ENCODE measurements around the gene CLSTN1.

Gene CLSTN1

GRCh38 chr1:9846611-9847171 lies 22.9 kb upstream of the CLSTN1 start:
- H3K9ac ChIP-seq (ENCODE audit: low read length) = no peak overlapping the region
- no peak overlapping the region for H2AFZ ChIP-seq (ENCODE audit: low read depth, low read length, severe bottlenecking)

GRCh38 chr1:9845914-9846313 lies 22.1 kb upstream of the CLSTN1 start:
- no peak overlapping the region for H3K27ac ChIP-seq (ENCODE audit: low read depth, low read length)
- H2AFZ ChIP-seq (ENCODE audit: low read depth, low read length, severe bottlenecking) = no peak overlapping the region
- no peaks in the 10 kb centered on the region for H3K9me2 ChIP-seq (replicated peaks; ENCODE audit: insufficient read depth, low read length)
- TF ChIP-seq EZH2phosphoT487 (conservative IDR thresholded peaks at IDR 0.05; ENCODE audit: low read length) (no peak), CTCF (IDR thresholded peaks at IDR 0.05; ENCODE audit: insufficient read depth, low read length, poor library complexity, severe bottlenecking) (no peak)
- H3K79me2 ChIP-seq (ENCODE audit: insufficient read depth, low read length) = peaks cover 4% of the 10 kb centered on the region
- no peak overlapping the region for H3K9ac ChIP-seq (ENCODE audit: low read length)
- H4K20me1 ChIP-seq (ENCODE audit: low read depth, low read length) = no peaks in the 10 kb centered on the region
- no peaks in the 10 kb centered on the region for H3K9me3 ChIP-seq (ENCODE audit: insufficient read depth, low read length)
- H3F3A ChIP-seq (ENCODE audit: insufficient read depth) = peaks cover 24% of the 10 kb centered on the region
- no peaks in the 10 kb centered on the region for H3K27me3 ChIP-seq (ENCODE audit: low read length)
- H3K36me3 ChIP-seq (ENCODE audit: low read length) = no peaks in the 10 kb centered on the region
- H3K4me3 ChIP-seq (ENCODE audit: insufficient read depth, low read length, poor library complexity, severe bottlenecking) = no peak overlapping the region
- H3K4me2 ChIP-seq (ENCODE audit: low read depth, low read length, poor library complexity, severe bottlenecking) = no peak overlapping the region

More at GRCh38 chr1:9846611-9847171, 22.9 kb upstream of the CLSTN1 start:
- peaks cover 24% of the 10 kb centered on the region for H3F3A ChIP-seq (ENCODE audit: insufficient read depth)
- no peak overlapping the region for H3K4me2 ChIP-seq (ENCODE audit: low read depth, low read length, poor library complexity, severe bottlenecking)
- TF ChIP-seq CTCF (IDR thresholded peaks at IDR 0.05; ENCODE audit: insufficient read depth, low read length, poor library complexity, severe bottlenecking) (no peak), EZH2phosphoT487 (conservative IDR thresholded peaks at IDR 0.05; ENCODE audit: low read length) (no peak)
- no peaks in the 10 kb centered on the region for H3K27me3 ChIP-seq (ENCODE audit: low read length)
- no peaks in the 10 kb centered on the region for H4K20me1 ChIP-seq (ENCODE audit: low read depth, low read length)
- no peak overlapping the region for H3K4me3 ChIP-seq (ENCODE audit: insufficient read depth, low read length, poor library complexity, severe bottlenecking)
- H3K9me3 ChIP-seq (ENCODE audit: insufficient read depth, low read length) = no peaks in the 10 kb centered on the region
- no peaks in the 10 kb centered on the region for H3K9me2 ChIP-seq (replicated peaks; ENCODE audit: insufficient read depth, low read length)
- no peaks in the 10 kb centered on the region for H3K36me3 ChIP-seq (ENCODE audit: low read length)
- H3K27ac ChIP-seq (ENCODE audit: low read depth, low read length) = no peak overlapping the region
- H3K79me2 ChIP-seq (ENCODE audit: insufficient read depth, low read length) = peaks cover 11% of the 10 kb centered on the region

GRCh38 chr1:9844756-9845155 lies 21.0 kb upstream of the CLSTN1 start:
- TF ChIP-seq EZH2phosphoT487 (conservative IDR thresholded peaks at IDR 0.05; ENCODE audit: low read length) (no peak), CTCF (IDR thresholded peaks at IDR 0.05; ENCODE audit: insufficient read depth, low read length, poor library complexity, severe bottlenecking) (no peak)
- H3K27me3 ChIP-seq (ENCODE audit: low read length) = no peaks in the 10 kb centered on the region
- H3K79me2 ChIP-seq (ENCODE audit: insufficient read depth, low read length) = no peaks in the 10 kb centered on the region
- no peak overlapping the region for H3K27ac ChIP-seq (ENCODE audit: low read depth, low read length)
- H2AFZ ChIP-seq (ENCODE audit: low read depth, low read length, severe bottlenecking) = no peak overlapping the region
- H3K36me3 ChIP-seq (ENCODE audit: low read length) = no peaks in the 10 kb centered on the region
- no peaks in the 10 kb centered on the region for H4K20me1 ChIP-seq (ENCODE audit: low read depth, low read length)
- H3K4me3 ChIP-seq (ENCODE audit: insufficient read depth, low read length, poor library complexity, severe bottlenecking) = no peak overlapping the region
- no peaks in the 10 kb centered on the region for H3K9me2 ChIP-seq (replicated peaks; ENCODE audit: insufficient read depth, low read length)
- no peak overlapping the region for H3K4me2 ChIP-seq (ENCODE audit: low read depth, low read length, poor library complexity, severe bottlenecking)
- H3K9ac ChIP-seq (ENCODE audit: low read length) = no peak overlapping the region
- H3F3A ChIP-seq (ENCODE audit: insufficient read depth) = peaks cover 15% of the 10 kb centered on the region
- no peaks in the 10 kb centered on the region for H3K9me3 ChIP-seq (ENCODE audit: insufficient read depth, low read length)
